Frontal cortex (tissue), 4 donors: ENCODE measurements around the gene CYP26B1. TPM values are rescaled to one million over a fixed set of nuclear protein-coding genes. Genes with fewer than 3 reads are reported as not detected.
A peak's percentile ranks its signal among the peaks of the same experiment; 100 is the strongest.

Source experiments
- DNase-seq, 2 donors: peaks; one replicate each; pipeline ENCODE4 v3.0.0; 2012; ENCODE audit warnings: low spot score in 2 of 2
- FAIRE-seq: peaks from 2 replicates; lab custom pipeline; 2012; peaks lifted over from hg19 to GRCh38; lab: Jason Lieb, UNC
- total RNA-seq: library from RNA; depleted of rRNA; stranded (reverse); fragments of >200 nt; gene quantifications from one replicate; pipeline ENCODE4 v1.2.3, GENCODE V29; 2014
- donor health status: control.
- donor health status: control.
- donor health status: control.

CYP26B1 gene
- total RNA-seq, 1 donor from 2014 or later: 0.82 TPM

GRCh38 chr2:72156872-72157271, 9.2 kb upstream of the CYP26B1 start:
- FAIRE-seq (no peak), DNase-seq (no peak)

DNA sequence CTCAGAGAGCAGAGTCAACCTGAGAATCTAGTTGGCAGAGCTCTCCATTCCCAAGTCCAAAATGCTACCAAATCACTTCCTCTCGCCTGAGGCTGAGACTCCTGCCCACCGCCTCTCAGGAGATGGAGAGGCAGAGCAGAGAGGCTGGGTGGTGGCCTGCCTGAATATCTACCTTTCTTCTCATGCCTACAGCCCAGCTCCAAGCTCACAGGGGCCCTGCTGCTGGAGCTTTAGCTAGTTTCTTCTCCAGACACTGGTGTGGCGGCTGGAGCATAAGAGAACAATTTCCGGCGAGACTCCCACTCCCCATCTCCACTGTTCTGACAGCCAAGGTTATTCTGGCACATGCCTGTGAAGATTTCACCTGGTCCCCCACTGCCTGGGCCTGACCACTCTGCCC, 8.1 kb upstream of the CYP26B1 start:
- FAIRE-seq (no peak), DNase-seq (no peak)

- FAIRE-seq (no peak), DNase-seq (no peak)
Observed at GRCh38 chr2:72155151-72155550, 7.5 kb upstream of the CYP26B1 start.

GRCh38 chr2:72154386-72154975, 6.8 kb upstream of the CYP26B1 start:
- no peak for DNase-seq
- FAIRE-seq: no peak

GRCh38 chr2:72153924-72154323, 6.3 kb upstream of the CYP26B1 start:
- DNase-seq (no peak), FAIRE-seq (no peak)

- DNase-seq (no peak), FAIRE-seq (no peak)
Observed at GRCh38 chr2:72153026-72153791, 5.5 kb upstream of the CYP26B1 start.

GRCh38 chr2:72150861-72151356, 3.2 kb upstream of the CYP26B1 start:
- DNase-seq (no peak), FAIRE-seq (no peak)

GRCh38 chr2:72150157-72150860, 2.6 kb upstream of the CYP26B1 start:
- FAIRE-seq (no peak), DNase-seq (peak; percentile 85 to 88)

DNA sequence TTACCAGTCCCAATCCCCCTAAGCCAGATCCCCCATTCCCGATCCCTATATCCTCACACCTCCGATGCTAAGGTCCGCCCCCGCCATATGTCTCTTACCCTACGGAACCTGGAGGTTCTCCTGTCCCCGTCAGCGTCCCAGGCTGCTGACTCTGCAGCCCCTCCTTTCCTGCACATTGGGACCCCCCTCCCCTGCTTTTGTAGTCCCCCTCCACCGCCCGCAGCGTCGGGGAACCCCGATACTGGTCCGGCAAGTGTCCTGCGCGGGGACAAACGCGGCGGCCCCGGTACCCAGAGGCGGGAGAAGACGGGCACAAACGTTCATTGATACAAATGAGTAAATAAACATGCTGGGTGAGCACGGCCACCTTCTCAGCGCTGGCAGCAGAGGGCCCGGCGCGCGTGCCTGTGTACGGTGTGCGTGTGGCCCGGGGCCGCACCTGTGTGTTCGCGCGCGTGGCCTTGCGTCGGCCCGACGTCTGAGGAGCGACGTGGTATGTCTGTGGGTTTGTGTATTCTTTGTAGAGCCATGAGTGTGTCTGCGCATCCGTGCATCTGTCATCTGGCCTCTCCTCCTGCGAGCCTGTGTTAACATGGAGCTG, 2.0 kb upstream of the CYP26B1 start:
- FAIRE-seq (no peak), DNase-seq (no peak)

GRCh38 chr2:72148837-72149555, 1.3 kb upstream of the CYP26B1 start:
- no peak for FAIRE-seq

GRCh38 chr2:72148003-72148836, 558 bp upstream of the CYP26B1 start:
- FAIRE-seq (no peak), DNase-seq (no peak)

More at GRCh38 chr2:72148837-72149555, 1.3 kb upstream of the CYP26B1 start:
- DNase-seq: peak; percentile 80 to 88

DNA sequence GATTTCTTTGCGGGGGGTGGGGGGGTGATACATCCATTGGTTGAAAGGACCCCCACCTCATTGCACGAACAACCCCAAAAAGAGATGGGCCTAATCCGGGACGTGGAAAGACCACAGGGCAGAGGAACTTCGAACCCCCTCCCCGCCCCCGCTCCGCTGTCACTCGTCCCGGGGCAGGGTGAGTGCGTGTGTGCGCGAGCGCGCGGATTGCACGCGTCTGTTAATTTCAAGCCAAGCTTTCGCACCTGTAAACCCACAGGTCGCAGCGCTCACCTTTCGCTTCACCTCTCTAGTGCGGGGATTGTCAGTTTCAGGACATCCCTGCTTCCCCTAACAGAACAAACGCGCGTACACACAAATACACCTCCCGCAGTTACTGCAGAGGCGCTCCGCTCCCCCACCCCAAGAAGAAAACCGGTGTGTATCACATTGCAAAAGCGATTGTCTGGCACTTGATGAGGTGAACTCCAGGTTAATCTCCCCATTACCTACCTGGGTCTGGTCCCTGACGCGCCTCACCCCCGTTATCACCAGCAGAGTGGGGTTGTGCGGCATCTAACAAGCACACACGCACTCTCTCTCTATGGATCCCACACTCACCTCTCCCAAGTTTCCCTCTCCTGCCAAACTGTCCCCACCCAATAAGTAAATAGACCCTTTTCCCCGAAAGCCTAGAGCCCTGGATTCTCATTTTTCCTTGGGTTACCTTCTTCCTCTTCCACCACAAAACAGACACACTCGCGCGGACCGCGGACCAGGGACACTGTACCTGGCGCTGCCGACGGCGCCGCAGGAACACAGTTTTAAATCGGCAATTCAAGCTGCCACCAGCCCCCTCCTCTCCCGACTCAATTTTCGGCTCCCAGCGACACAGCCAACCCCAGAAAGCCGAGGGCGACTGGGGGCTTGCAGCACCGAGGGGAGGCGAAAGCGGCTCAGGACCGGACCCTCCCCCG, 1.0 kb downstream of the CYP26B1 start:
- DNase-seq (no peak), FAIRE-seq (no peak)

DNA sequence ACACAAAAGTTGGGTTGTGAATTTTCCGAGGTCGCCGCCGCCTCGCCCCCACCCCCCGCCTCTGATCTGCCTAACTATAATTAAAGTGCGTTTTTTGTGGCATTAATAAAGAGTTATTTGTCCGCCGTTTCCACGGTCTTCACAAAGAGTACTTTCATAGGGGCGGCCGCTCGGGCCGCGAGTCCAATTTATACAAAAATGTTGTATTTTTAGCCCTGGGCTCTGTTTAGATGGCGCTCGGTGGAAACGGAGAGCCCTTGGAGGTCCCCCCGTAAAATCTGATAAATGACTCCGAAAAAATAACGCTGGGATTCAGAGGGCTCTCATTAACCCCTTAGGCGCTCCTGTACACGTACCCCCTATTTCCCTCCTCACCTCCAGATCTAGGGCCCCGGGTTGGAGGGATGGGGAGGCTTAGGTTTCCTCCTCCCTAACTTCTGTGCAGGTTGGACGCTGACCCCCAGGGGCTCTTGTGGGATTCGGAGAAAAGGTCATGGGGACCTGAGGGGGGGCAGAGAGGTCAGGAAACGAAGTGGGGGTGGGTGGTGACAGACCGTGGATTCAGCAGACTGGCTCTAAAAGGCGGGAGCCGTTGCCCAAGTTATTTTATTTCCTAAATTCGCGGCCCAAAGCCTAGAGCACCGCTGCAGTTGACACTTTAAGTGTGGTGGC, 1.9 kb downstream of the CYP26B1 start:
- DNase-seq (peak in 1 of 2 donors; percentile 73), FAIRE-seq (no peak)

GRCh38 chr2:72145289-72145657, 2.4 kb downstream of the CYP26B1 start:
- no peak for FAIRE-seq
- DNase-seq: peak in 1 of 2 donors; percentile 70

- DNase-seq (peak in 1 of 2 donors; percentile 68), FAIRE-seq (no peak)
Observed at GRCh38 chr2:72144632-72145288, 2.9 kb downstream of the CYP26B1 start.

- no peak for DNase-seq
- FAIRE-seq: no peak
Observed at GRCh38 chr2:72144274-72144631, 3.4 kb downstream of the CYP26B1 start.
